ENCODE measurements around the gene RCHY1.
A peak's percentile ranks its signal among the peaks of the same experiment; 100 is the strongest.
"Not testable (repeated sequence)": the region's sequence is repeated elsewhere in the genome, so short reads cannot be mapped to it uniquely, and the experiment has no call there.

The RCHY1 gene

GRCh38 chr4:75516144-75516543 lies 1.9 kb upstream of the RCHY1 start:
- no peak for DNase-seq (ENCODE audit: low read depth)

GRCh38 chr4:75514949-75515612 lies 878 bp upstream of the RCHY1 start:
- DNase-seq (ENCODE audit: low read depth): no peak

- no peak for DNase-seq (ENCODE audit: low read depth)
Measured at GRCh38 chr4:75513526-75514130, 575 bp downstream of the RCHY1 start.

- DNase-seq (ENCODE audit: low read depth): no peak
Measured at GRCh38 chr4:75512386-75513211, 1.6 kb downstream of the RCHY1 start.

GRCh38 chr4:75511841-75512240 lies 2.4 kb downstream of the RCHY1 start:
- DNase-seq (ENCODE audit: low read depth): no peak

GRCh38 chr4:75509592-75509991 lies 4.6 kb downstream of the RCHY1 start:
- DNase-seq (ENCODE audit: low read depth): not testable (repeated sequence)

GRCh38 chr4:75505630-75506029 lies 8.6 kb downstream of the RCHY1 start:
- DNase-seq (ENCODE audit: low read depth): no peak

GRCh38 chr4:75502671-75503070 lies 11.5 kb downstream of the RCHY1 start:
- no peak for DNase-seq (ENCODE audit: low read depth)

- no peak for DNase-seq (ENCODE audit: low read depth)
Measured at GRCh38 chr4:75499900-75500299, 14.3 kb downstream of the RCHY1 start.

GRCh38 chr4:75498041-75498440 lies 16.2 kb downstream of the RCHY1 start:
- DNase-seq (ENCODE audit: low read depth): no peak

- DNase-seq (ENCODE audit: low read depth): no peak
Measured at GRCh38 chr4:75497133-75497532, 17.1 kb downstream of the RCHY1 start.

GRCh38 chr4:75496406-75496805 lies 17.8 kb downstream of the RCHY1 start:
- DNase-seq (ENCODE audit: low read depth): no peak

- no peak for DNase-seq (ENCODE audit: low read depth)
Measured at GRCh38 chr4:75495476-75495875, 18.7 kb downstream of the RCHY1 start.

GRCh38 chr4:75494563-75494962 lies 19.6 kb downstream of the RCHY1 start:
- peak; percentile 63 for DNase-seq (ENCODE audit: low read depth)

- DNase-seq (ENCODE audit: low read depth): no peak
Measured at GRCh38 chr4:75490155-75490554, 24.0 kb downstream of the RCHY1 start.

GRCh38 chr4:75484190-75484589 lies 30.0 kb downstream of the RCHY1 start:
- DNase-seq (ENCODE audit: low read depth): no peak

GRCh38 chr4:75477201-75477600 lies 37.0 kb downstream of the RCHY1 start:
- no peak for DNase-seq (ENCODE audit: low read depth)

GRCh38 chr4:75470738-75471137 lies 43.5 kb downstream of the RCHY1 start:
- no peak for DNase-seq (ENCODE audit: low read depth)

GRCh38 chr4:75469896-75470295 lies 44.3 kb downstream of the RCHY1 start:
- DNase-seq (ENCODE audit: low read depth): no peak

- DNase-seq (ENCODE audit: low read depth): no peak
Measured at GRCh38 chr4:75457365-75457764, 56.8 kb downstream of the RCHY1 start.

- DNase-seq (ENCODE audit: low read depth): no peak
Measured at GRCh38 chr4:75434105-75434504, 80.1 kb downstream of the RCHY1 start.

- no peak for DNase-seq (ENCODE audit: low read depth)
Measured at GRCh38 chr4:75432683-75433082, 81.5 kb downstream of the RCHY1 start.

GRCh38 chr4:75429208-75429607 lies 85.0 kb downstream of the RCHY1 start:
- no peak for DNase-seq (ENCODE audit: low read depth)

Data from fibroblast of the conjunctiva (primary cell).